NCI-H128 (cell line): ENCODE results near the gene NBAS.
"Not testable (repeated sequence)": the region's sequence is repeated elsewhere in the genome, so short reads cannot be mapped to it uniquely, and the experiment has no call there.

Experiments used
- DNase-seq: peaks from one replicate; lab custom pipeline; 2025; ENCODE audit not compliant: unreplicated experiment; lab: John Stamatoyannopoulos, UW

Gene NBAS

DNA sequence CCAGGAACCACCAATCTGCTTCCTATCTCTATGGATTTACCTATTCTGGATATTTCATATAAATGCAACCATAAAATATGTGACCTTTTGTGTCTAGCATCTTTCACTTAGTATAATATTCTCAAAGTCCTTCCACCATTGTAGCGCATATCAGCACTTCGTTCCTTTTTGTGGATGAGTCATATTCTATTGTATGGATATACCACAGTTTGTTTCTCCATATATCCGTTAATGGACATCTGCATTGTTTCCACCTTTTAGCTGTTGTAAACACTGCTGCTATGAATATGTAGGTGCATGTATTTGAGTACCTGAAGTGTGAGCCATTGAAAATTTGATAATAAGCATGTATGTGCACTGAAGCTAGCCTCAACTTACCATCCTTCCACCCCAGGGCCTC lies 80.1 kb downstream of the NBAS start:
- DNase-seq: no peak

DNA sequence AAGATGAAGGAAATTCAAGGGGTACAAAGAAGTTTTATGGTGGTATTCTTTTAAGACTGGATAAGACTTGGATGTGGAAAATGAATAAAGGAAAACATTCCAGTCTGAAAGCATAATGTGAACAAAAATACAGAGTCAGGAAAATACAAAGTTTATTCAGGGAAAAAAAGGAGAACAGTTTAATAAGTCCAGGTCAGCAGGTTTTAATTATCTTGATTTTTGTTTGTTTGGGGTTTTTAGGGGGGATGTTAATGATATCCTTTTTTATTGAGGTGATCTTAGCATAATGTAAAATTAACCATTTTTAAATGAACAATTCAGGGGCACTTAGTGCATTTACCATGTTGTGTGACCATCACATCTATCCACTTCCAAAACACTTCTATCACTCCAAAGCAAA lies 80.6 kb downstream of the NBAS start:
- DNase-seq: no peak

DNA sequence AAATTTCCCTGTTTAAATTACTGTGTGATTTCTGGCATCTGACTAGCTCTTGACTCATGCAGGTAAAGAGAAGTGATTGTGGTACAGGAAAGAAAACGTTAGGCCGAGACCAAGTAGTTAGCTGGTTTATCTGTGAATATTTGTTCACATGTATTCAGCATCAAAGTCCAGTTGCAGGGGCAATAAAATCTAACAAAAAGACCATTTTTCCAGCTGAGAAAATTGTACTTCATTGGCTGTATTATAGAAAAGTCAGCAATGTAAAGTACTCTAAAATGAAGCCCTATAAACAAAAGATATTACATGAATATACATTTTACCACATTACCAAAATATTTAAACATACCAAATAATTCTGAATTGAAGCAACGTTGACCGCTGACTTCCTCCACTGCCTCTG lies 88.3 kb downstream of the NBAS start:
- DNase-seq: no peak

DNA sequence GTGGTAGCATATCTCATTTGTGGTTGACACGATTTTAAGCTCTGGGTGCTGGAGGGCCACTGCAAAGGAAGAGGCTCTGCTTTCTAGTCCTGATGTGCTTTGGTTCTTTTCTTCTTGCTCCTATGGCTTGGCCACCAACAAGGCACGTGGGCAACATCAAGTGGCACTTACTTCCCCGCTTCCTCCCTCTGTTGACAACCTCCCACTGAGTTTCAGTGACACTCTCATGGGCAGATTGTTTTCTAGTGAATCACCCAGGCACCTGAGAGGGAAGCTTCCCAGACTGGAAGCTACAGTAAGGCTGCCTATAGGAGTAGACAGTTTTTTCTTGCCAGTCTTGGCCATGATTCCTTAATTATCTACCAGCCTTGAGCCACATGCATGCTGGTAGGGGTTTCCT lies 89.0 kb downstream of the NBAS start:
- DNase-seq: no peak

DNA sequence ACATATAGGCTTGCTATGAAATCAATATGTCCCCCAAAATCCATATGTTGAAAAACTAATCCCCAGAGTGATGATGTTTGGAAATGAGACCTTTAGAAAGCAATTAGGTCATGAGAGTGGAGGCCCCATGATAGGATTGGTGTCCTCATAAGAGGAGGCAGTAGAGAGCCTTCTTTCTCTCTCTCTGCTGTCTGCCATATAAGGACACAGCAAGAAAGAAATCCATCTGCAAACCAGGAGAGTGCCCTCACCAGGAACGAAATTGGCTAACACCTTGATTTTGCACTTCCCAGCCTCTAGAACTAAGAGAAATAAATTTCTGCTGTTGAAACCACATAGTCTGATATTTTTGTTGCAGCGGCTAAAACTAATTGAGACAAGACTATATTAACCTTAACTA lies 89.5 kb downstream of the NBAS start:
- DNase-seq: no peak

DNA sequence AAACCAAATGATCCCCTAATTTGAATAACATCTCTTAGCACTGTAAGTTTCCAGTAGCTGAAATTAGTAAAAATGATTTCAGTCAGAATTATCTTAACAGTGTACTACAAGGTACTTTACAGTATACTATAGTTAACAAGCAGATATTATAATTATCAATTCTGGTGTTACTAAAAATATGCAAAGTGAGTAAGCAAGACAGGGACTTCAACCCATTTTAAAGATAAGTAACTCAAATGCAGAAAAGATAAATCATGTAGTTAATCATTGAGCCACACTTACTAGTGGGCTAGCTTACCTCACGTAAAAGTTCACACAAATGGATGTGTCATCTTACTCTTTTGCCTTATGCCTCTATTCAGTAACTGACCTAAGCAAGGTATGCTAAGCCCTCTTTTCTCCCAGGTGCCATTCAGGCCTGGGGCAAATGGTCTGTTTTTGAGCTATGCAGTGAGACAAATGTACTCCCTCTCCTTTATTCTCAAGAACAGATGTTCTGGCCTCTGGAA lies 101.0 kb downstream of the NBAS start:
- DNase-seq: no peak

DNA sequence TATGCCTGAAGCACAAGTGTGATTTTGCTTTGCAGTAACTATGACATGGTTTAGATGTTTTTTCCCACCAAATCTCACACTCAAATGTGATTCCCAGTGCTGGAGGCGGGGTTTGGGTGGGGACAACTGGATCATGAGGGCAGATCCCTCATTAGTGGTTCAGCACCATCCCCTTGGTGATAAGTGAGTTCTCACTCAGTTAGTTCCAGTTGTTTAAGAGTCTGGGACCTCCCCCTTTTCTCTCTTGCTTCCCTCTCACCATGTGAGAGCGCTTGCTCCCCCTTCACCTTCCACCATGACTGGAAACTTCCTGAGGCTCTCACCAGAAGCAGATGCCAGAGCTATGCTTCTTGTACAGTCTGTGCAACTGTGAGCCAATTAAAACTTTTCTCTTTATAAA lies 102.9 kb downstream of the NBAS start:
- DNase-seq: no peak

DNA sequence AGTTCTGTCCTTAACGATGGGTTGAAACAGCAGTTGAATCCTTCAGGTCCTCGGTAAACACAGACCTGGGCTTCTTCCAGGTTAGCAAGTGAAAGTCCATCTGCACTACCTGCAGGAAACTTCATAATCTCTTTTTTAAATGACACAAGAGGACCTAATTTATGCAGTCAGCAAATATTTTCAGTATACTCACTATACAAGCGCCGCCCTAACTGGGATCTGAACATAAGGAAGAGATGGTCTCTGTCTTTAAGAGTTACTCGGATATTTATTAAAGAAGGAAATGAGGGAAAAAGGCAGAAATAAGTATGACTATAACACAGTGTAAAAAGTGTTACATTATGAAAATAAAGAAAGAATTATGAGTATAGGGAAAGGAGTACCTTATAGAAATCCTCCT lies 103.3 kb downstream of the NBAS start:
- no peak for DNase-seq

DNA sequence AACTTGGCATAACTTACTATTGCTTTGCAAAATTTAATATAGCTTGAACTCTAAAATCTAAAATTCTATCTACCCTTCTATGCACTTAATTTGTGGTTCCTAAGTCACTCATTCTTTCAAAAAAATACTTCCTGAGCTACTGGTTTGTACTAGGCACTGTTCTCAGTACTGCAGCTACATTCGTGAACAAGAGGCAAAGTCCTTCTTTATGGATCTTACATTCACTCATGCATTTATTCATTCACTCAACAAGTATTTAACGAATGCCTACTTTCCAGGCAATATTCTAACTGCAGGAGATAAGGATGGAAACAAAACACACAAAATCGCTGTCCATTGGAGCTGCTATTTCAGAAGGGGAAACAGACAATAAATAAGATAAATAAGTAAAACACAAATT lies 104.8 kb downstream of the NBAS start:
- no peak for DNase-seq

DNA sequence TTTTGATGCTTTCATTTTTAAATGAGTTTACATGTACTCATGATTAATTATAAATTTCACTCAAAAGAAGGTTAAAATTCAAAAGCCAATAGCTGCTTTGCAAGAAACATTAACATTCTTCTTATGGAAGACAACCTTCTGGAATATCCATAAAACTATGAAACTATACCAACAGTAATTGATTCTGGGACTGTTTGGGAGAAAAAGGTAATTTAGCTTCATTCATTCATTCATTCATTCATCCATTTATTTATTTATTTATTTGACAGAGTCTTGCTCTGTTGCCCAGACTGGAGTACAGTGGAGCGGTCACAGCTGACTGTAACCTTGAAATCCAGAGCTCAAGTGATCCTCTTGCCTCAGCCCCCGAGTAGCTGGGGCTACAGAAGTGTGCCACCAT lies 110.3 kb downstream of the NBAS start:
- DNase-seq: no peak

DNA sequence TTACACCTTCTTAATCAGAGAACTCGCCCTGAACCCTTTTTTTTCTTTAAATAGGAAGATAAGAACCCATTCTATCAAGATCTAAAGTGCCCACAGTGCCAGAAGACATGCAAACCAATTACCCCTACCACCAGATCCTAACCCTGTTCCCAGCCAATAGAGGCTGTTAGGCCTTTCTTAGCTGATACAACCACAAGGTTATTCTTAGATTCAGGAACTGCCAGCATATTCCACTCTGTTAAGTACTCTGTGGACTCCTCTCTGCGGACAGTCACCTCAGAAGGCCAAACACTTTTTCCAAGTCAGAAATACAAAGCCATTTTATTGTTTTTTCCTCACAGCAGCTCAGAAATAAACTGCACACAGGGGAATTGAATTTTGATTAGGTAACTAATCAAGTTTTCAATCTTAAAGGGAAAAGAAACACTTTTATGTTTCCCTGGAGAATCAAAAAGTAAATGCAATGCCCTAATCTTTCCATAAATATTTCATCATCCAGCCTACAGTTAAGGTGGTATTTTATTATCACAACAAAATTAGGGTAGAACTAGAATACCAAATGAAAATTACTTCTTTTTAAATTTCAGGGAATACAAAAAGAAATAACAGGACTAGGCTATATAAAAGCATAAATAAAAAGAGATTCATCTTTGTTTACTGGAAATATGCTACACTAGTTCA lies 111.4 kb downstream of the NBAS start:
- no peak for DNase-seq

DNA sequence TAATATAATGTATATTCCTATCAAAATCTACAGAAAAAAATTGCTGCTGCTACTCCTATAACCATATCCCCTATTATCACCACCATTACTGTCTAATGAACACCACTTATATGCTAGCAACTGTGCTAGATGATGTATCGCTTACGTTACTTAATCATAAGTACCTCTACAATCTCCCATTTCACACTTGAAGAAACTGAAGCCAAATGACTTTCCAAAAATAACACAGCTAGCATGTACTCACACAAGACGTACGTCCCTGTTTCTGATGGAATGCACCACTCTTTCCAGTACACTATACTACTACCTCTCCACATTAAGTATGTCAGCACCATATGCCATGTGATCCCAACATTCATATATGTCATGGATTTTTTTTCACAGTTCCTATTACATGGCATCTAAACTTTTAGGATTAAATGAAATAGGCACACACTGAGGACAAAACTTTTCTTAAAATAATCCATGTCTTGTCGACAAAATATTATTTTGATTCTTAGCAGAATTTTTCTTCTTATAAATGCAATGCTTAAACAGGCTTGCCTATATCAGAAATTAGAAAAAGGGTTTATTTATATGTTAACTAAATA lies 112.8 kb downstream of the NBAS start:
- DNase-seq: no peak

DNA sequence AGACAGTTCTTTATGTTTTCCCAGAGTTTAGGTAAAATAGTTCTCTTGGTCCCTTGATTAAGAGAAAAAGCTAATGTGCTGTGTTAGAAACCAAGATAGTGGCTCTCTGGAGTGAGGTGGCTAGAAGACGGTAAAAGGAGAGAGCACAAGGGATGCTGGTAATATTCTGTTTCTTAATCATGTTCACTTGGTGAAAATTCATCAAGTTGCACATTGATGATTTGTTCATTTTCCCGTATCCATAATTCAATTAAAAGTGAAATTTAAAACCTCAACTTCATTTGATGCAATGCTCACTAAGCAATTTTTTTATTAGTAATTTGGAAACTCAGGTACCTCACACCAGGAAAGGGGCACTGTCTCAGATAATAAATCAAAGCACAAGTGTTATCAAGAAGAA lies 113.8 kb downstream of the NBAS start:
- DNase-seq: no peak

DNA sequence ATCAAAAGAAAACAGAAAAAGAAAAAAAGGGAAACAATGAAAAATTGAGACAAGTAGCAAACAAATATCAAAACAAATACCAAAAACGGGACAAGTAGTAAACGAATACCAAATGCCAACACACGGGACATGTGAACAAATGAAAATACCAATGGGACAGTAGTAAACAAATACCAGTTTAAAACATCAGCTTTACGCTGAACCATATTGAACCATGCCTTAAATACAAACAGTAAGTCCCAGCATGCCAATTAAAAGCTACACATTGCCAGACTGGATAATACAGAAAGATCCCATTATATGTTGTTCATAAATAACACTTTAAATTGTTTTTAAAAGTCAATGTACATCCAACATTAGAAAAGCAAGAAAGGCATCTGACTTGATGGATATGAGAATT lies 114.2 kb downstream of the NBAS start:
- no peak for DNase-seq

DNA sequence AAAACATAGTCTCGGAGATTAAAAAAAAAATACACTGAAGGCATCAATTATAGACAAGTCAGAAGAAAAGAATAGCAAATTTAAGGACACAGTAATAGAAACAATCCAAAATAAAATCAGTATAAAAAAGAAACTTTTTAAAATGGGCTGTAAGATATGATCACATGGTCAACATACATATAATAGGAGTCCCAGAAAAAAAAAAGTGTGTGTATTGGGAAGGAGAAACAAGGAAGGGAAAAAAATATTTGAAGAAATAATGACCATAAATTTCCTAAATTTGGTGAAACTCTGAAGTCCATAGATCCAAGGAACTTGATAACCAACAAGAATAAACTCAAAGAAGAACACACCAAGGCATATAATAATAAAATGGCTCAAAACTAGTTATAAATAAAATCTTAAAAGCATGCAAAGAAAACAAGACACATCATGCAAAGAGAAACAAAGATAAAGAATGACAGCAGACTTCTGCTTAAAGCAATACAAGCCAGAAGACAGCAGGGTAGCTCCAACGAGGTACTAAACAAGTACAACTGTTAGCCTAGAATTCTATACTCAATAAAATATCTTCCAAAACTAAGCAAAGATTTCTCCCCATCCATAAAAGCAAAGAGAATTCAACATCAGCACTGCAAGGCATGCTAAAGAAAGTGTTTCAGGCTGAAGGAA lies 115.1 kb downstream of the NBAS start:
- no peak for DNase-seq

DNA sequence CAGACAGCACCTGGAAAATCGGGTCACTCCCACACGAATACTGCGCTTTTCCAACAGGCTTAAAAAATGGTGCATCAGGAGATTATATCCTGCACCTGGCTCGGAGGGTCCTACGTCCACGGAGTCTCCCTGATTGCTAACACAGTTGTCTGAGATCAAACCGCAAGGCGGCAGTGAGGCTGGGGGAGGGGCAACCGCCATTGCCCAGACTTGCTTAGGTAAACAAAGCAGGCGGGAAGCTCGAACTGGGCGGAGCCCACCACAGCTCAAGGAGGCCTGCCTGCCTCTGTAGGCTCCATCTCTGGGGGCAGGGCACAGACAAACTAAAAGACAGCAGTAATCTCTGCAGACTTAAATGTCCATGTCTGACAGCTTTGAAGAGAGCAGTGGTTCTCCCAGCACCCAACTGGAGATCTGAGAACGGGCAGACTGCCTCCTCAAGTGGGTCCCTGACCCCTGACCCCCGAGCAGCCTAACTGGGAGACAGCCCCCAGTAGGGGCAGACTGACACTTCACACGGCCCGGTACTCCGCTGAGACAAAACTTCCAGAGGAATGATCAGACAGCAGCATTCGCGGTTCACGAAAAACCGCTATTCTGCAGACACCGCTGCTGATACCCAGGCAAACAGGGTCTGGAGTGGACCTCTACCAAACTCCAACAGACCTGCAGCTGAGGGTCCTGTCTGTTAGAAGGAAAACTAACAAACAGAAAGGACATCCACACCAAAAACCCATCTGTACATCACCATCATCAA lies 121.2 kb downstream of the NBAS start:
- DNase-seq: not testable (repeated sequence)

DNA sequence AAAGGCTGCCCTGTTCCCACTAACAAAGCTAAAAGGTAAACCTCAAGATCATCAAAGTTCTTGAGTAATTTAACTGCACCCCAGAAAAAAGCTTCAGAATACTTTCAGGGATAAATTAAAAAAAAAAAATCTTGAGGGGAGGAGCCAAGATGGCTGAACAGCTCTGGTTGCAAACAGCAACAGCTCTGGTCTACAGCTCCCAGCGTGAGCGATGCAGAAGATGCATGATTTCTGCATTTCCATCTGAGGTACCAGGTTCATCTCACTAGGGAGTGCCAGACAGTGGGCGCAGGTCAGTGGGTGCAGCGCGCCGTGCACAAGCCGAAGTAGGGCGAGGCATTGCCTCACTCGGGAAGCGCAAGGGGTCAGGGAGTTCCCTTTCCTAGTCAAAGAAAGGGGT lies 121.8 kb downstream of the NBAS start:
- not testable (repeated sequence) for DNase-seq

DNA sequence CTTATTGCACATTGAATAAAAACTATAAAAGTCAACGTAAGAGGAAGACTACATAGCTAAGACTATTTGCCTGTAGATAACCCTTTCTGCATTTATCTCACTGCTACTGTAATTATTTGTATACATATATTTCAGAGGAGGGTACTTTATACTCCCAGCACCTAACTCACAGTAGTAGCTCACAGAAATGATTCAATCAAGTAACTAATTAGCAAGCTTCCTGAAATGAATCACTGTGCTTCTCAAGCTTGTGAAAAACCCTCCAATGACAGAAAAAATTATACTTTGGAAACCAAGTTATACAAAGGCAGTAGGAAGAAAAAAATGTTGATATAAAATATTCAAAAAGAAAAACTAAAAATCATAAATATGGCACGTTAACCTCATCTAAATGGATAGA lies 124.9 kb downstream of the NBAS start:
- no peak for DNase-seq

DNA sequence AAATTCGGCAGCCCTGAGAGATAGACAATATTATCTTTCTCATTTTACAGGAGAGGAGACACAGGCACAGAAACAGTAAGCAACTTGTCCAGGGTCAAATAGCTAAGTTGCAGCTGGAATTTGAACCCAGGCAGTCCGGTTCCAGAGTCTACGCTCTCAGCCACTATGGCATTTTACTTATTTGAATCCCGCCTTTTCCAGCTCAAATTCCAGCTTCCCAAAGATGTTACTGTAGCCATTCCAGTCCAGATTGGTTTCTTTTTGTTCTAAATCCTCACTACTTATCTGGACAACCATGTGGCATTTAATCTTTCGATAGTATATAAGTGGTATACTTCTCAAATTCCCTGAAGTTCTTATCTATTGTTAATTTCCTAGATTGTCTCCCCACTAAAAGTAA lies 125.7 kb downstream of the NBAS start:
- no peak for DNase-seq

DNA sequence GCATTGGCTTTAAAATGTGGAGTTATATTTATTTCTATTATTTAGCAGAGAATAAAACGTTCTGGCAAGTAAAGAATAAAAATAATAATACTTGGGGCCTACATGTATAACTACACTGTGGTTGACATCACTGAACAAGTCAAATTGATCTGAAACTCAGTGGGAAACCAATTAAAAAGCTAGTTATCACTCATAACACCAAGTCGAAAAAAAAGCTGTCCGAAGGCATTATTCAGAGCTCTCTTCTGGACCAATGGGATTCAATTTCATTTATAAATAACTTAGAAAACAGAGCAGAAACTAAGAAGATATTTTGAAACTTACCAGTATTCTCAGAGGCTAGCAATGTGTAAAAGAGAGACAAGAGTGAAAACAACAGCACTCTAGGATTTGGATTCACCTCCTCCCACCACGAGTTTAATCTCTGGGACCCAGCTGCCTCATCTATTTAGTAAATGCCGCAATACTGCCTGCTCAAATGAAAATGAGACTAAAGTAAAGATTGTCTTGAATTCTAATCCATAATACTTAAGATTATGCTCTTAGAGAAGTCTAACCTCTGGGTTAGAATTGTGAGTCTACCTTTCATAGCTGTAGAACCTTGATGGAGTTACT lies 128.4 kb downstream of the NBAS start:
- no peak for DNase-seq

DNA sequence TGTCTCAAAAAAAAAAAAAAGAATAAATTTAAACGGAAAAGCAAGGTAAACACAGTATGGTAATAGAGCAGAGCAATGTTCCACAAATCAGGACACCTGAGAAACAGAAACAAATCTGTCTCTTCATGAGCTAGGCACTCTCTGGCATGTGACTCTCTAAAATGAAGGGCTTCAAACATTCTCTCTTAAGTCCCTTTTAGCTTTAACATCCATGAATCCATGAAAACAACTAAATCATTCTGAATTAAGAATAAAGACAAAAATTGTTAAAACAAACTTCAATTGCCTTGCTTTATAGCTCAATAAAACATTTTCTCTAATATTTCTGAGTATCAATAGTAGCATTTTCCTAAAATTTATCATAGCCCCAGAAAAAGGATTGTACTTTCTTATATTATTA lies 132.1 kb downstream of the NBAS start:
- no peak for DNase-seq
